ENCODE data around the gene ACVR1B. TPM values are rescaled to one million over a fixed set of nuclear protein-coding genes. Genes with fewer than 3 reads are reported as not detected.

The ACVR1B gene
- total and polyA plus RNA-seq, 9 of the 15 experiments (the other 6 are each of a cell fraction or from before 2014, with no cell fraction given): 0.97 to 15.1 (median 6.8) TPM

- TF ChIP-seq, protein P1, sequence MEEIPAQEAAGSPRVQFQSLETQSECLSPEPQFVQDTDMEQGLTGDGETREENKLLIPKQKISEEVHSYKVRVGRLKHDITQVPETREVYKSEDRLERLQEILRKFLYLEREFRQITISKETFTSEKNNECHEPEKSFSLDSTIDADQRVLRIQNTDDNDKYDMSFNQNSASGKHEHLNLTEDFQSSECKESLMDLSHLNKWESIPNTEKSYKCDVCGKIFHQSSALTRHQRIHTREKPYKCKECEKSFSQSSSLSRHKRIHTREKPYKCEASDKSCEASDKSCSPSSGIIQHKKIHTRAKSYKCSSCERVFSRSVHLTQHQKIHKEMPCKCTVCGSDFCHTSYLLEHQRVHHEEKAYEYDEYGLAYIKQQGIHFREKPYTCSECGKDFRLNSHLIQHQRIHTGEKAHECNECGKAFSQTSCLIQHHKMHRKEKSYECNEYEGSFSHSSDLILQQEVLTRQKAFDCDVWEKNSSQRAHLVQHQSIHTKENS (CRISPR knock-in tag; IDR thresholded peaks at IDR 0.05): no peak
- TF ChIP-seq RCOR1 (IDR thresholded peaks at IDR 0.05; ENCODE audit: borderline replicate concordance in 1 of 2, low read depth in 2 of 2, low read length in 2 of 2): no peak
- peak; percentile 99 for TF ChIP-seq ESRRA (IDR thresholded peaks at IDR 0.05; ENCODE audit: borderline replicate concordance, low read depth)
- no peak for TF ChIP-seq HES1 (IDR thresholded peaks at IDR 0.05; ENCODE audit: low read depth)
- TF ChIP-seq BDP1 (IDR thresholded peaks at IDR 0.05; ENCODE audit: insufficient read depth, insufficient read length): no peak
- TF ChIP-seq ADNP (tag; IDR thresholded peaks at IDR 0.05): peak; percentile 90
- no peak for TF ChIP-seq ZNF354B (CRISPR knock-in tag; IDR thresholded peaks at IDR 0.05)
- TF ChIP-seq ERF (CRISPR knock-in tag; IDR thresholded peaks at IDR 0.05): no peak
- TF ChIP-seq NFE2 (IDR thresholded peaks at IDR 0.05; ENCODE audit: low read depth): no peak
- no peak for TF ChIP-seq PRMT5 (CRISPR knock-in tag; IDR thresholded peaks at IDR 0.05)
- TF ChIP-seq, protein P2, sequence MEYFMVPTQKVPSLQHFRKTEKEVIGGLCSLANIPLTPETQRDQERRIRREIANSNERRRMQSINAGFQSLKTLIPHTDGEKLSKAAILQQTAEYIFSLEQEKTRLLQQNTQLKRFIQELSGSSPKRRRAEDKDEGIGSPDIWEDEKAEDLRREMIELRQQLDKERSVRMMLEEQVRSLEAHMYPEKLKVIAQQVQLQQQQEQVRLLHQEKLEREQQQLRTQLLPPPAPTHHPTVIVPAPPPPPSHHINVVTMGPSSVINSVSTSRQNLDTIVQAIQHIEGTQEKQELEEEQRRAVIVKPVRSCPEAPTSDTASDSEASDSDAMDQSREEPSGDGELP (CRISPR knock-in tag; IDR thresholded peaks at IDR 0.05; ENCODE audit: borderline replicate concordance): no peak
- TF ChIP-seq ZNF175 (CRISPR knock-in tag; IDR thresholded peaks at IDR 0.05; ENCODE audit: low read depth): 0 out of 2 replicates have a peak, but pooled peaks have one; percentile 49
- TF ChIP-seq SMARCA5 (IDR thresholded peaks at IDR 0.05): 0 out of 2 replicates have a peak, but pooled peaks have one; percentile 39
- 0 out of 2 replicates have a peak, but pooled peaks have one; percentile 3 for TF ChIP-seq ZNF449 (CRISPR knock-in tag; IDR thresholded peaks at IDR 0.05)
- TF ChIP-seq TGIF2 (CRISPR knock-in tag; IDR thresholded peaks at IDR 0.05): no peak
- TF ChIP-seq EWSR1 (IDR thresholded peaks at IDR 0.05; ENCODE audit: borderline replicate concordance, low read depth, partially characterized antibody): no peak
- no peak for TF ChIP-seq ZBTB33 (CRISPR knock-in tag; IDR thresholded peaks at IDR 0.05)
- TF ChIP-seq RBM25 (IDR thresholded peaks at IDR 0.05; ENCODE audit: low read depth, low read length, severe bottlenecking): peak; percentile 68
- TF ChIP-seq NR2C2 (CRISPR knock-in tag; IDR thresholded peaks at IDR 0.05): no peak
- TF ChIP-seq NR2C2 (tag; IDR thresholded peaks at IDR 0.05): 0 out of 2 replicates have a peak, but pooled peaks have one; percentile 13
- no peak for TF ChIP-seq SP1 (CRISPR knock-in tag; IDR thresholded peaks at IDR 0.05)
- no peak for TF ChIP-seq BHLHE40 (IDR thresholded peaks at IDR 0.05; ENCODE audit: low read length)
- TF ChIP-seq EP400 (IDR thresholded peaks at IDR 0.05): no peak
- no peak for TF ChIP-seq MTF1 (CRISPR knock-in tag; IDR thresholded peaks at IDR 0.05; ENCODE audit: borderline replicate concordance)
- TF ChIP-seq LEF1 (IDR thresholded peaks at IDR 0.05): no peak
Observed at GRCh38 chr12:51972422-51972812, 20.9 kb downstream of the ACVR1B start (continued).
